HG02970 (cell line): ENCODE data around the gene C6orf47.

ENCODE experiments used
- ATAC-seq: cut with Tn5 transposase; IDR thresholded peaks from one replicate; pipeline ENCODE4 v1.9.1; 2021; ENCODE audit warnings: mild to moderate bottlenecking, moderate library complexity, moderate number of reproducible peaks; ENCODE audit not compliant: unreplicated experiment, low FRiP score

C6orf47 gene

DNA sequence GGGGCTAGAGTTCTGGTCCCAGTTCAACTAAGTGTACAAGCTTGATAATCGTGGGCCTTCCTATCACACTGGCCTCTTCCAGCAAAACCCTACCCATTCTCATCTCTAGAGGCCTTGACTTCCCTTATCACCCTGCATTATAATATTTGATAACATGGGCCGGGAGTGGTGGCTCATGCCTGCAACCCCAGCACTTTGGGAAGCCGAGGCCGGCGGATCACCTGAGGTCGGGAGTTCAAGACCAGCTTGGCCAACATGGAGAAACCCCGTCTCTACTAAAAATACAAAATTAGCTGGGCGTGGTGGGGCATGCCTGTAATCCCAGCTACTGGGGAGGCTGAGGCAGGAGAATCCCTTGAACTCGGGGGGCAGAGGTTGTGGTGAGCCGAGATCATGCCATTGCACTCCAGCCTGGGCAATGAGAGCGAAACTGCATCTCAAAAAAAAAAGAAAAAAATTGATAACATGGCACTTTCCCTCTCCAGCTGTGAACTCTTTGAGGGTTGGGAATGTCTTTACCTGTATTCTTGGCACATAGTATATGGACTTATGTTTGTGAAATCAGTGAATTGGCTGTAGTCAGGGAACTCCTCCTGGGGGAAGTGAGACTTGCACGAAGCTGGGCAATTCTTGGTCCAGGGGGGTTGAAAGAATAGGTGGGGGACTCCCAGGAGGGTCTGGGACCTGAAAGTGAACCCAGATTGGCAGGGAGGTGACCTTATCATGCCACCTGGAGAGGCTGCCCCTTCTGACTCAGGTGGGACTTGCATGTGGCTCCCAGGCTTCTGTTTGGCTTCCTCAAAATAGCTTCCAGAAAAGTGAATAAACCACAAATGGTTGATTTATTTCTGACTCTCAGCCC is 915 bp upstream of the C6orf47 start:
- ATAC-seq = no peak

DNA sequence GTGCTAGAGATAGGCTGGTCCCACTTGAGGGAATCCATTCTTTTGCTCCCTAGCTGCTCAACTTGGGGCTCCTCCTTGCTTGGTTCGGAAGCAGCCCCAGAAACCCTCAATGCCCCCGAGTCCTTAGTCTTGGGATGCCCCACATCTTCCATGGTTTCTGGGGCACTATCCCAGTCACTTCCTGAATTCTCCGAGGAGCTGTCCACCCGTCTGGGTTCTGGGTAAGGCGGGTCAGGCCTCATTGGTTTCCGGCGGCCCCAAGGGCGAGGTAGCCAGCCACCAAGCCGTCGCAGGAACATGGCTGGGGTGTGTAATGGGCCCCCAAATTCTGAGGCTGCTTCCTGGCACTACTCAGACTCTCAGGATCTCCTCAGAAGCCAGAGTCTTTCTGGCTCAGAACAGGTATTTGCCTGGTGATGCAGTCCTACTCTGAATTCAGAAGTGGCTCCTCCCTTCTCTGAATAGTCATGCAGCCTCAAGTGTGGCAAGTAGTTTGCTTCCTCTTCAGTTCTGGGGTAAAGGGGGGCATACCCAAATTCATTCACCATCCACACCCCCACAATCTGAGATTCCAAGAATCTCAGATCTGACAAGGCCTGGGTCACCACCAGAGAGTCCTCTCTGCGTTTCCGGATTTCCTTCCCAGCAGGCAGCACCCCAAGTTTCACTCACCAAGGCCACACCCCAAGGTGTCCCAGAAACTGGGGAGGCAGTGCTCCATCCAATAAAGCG is 763 bp downstream of the C6orf47 start:
- no peak for ATAC-seq

DNA sequence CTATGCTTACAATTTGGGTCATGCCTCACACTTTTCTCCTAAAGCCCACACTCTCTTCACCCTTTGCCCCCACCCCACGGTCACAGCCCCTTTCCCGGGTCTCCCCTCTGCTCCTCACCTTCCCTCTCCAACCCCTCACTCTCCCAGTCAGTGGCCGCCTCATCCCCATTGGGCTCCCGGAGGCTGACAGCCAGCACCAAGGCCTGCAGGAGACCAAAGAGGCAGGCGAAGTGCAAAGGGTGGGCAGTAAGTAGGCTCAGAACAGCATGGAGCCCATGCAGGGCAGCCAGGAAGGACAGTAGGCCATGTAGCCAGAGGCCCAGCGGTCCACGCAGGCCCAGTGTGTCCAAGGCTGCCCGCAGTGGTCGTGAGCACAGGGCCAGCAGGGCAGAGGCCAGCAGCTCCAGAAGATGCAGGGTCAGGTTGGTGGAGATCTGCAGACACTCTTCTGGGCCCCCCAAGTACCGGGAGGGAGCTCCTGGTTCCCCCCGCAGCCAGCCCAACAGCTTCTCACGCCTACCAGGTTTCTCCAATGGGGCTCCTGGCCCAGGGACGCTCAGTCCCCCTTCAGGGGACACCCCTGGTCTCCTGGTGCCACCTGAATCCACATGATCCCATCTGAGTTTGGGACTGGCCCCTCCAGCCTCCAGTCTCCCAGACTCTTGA is 1.5 kb downstream of the C6orf47 start:
- no peak for ATAC-seq

DNA sequence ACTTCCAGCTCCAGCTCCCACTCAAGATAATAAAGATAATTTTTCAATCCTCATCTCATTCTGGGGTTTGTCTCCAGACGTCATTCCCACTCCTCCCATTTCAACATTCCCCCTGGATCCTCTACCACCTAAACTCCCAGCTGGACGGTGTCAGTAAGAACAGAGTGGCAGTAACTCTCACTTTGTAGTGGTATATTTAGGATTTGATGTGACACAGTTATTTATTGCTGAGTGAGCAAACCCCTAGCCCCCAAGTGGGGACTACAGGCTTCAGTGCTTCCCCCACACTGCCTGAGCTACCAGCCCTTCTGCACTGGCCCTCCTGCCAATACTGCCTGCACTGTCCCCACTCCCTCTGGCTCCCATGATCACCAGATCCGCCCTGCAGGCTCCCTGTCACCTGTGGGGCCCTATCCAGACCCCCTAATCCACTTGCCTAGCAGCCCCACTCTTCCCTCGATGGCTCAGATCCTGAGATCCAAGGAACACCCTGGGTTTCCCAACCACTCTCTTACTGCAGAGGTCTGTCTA is 2.4 kb downstream of the C6orf47 start:
- ATAC-seq = no peak

DNA sequence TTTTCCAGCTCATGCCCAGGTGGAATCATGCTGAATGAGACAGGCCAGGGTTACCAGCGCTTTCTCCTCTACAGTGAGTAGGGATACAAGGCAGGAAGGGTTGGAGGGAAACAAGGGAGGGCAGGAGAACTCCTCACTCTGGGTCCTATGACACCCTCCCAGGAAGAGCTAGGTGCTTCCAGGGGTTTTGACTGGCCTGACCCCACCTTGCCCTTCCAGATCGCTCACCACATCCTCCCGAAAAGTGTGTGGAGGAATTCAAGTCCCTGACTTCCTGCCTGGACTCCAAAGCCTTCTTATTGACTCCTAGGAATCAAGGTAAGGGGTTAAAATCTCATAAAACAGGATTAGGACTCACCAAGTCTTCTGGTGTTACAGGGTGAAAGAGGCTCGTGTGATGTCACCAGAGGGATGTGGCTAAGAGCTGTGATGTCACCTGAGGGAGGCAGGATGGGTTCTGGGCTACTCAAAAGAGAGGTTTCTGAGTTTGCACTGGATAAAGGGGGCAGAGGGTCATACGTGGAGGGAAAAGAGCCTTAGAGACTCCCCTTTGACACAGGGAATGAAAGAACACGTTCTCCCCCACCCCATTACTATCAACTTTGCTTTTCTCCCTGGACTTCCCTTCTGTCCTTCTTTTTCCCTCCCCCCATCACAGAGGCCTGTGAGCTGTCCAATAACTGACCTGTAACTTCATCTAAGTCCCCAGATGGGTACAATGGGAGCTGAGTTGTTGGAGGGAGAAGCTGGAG is 3.0 kb downstream of the C6orf47 start:
- no peak for ATAC-seq

DNA sequence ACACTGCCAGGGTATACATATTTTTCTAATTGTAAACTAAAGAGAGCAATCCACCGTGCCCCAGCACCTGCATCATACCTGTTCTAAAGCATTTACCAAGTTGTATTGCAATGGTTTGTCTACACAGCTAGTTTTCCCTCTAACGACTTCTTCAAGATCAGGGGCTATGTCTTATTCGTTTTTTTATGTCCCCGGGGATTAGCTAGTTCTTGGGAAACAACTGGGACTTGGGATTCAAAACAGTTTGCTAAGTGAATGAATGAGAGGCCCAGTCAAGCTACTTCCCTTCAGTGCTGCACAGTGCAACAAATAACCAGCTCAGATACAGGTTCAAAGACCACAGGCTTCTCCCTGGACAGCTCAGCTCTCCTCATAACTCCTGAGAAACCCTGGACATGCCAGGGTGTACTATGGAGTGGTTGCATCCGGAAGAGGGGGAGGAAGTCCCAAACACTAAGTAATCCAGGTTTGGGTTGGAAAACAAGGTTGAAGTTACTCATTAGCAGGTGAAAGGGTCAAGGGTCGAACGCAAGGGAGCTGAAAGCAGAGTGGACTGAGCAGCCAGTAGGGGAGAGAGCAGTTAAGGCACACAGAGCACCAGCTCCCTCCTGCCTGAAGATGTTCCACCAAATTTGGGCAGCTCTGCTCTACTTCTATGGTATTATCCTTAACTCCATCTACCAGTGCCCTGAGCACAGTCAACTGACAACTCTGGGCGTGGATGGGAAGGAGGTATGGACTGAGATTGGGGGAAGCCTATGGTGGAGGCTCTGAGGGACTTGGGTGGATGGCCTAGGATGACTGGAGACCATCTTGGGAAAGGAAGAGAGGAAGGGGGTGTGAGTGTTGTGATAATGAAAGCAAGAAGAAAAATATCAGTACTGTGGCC is 5.0 kb downstream of the C6orf47 start, which contains the start of gene APOM:
Gene APOM, plus strand, starts transcription at position 546 of the 889 bp plus-strand sequence. Its CDS starts 73 bp downstream, at position 619.
- no peak for ATAC-seq

DNA sequence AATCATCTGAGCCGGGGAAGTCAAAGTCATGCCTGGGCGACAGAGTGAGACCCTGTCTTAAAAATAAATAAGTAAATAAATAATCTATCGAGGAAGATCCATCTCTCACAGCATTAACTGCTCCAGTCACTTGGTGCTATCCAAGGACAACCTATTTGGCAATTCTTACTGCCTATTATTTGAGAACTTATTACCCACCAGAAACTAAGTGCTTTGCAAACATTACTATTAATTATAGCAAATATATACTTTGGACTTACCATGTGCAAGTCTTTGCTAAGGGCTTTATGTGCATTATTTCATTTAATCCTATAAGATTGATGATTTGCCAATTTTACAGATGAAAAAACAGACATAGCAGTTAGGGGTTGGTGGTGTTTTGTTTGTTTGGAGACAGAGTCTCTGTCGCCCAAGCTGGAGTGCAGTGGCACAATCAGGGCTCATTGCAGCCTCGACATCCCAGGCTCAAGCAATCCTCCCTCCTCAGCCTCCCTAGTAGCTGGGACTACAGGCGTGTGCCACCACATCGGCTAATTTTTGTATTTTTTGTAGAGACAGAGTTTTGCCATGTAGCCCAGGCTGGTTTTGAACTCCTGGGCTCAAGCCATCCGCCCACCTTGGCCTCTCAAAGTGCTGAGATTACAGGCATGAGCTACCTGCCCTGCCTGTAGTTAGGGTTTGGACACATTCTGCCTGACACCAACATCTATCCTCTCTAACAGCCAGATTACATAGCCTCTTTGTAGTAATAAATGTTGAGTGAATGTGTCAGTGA is 5.8 kb downstream of the C6orf47 start:
- ATAC-seq = no peak

DNA sequence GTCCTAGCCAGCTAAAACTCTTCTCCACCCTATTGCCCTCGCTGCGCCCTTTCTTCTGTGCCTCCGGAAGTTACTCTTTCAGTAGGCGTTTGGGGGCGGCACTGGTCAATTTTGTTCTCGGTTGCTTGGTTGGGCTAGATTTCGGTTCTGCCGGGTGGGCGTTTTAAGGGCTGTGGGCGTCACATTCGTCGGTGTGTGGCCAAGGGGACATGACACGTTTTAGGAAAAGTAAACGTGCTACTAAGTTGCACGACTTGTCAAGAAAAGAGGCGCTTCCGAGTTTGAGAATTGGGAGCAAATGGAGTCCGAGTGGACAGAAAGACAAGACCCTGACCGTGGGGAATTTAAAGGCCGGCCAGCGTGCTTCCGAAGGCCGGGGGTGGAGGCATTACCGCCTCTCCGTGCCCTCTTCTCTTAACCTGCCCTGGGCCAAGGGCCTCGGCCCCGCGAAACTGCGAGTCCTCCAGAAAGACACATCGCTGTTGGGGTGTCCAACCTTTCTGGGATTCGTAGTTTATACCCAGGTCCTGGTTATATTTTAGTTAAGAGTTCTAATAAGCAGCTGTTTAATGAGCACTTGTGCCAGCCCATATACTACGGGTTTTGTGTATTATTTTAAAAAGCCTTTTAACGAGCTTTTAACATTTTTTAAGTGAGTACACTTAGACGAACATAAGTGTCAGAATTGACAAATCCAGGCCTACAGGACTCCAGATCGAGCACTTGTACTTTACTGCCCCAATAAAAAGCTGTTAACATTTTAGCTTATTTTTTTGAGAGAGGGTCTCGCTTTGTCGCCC is 7.5 kb downstream of the C6orf47 start:
- peak; percentile 59 for ATAC-seq

DNA sequence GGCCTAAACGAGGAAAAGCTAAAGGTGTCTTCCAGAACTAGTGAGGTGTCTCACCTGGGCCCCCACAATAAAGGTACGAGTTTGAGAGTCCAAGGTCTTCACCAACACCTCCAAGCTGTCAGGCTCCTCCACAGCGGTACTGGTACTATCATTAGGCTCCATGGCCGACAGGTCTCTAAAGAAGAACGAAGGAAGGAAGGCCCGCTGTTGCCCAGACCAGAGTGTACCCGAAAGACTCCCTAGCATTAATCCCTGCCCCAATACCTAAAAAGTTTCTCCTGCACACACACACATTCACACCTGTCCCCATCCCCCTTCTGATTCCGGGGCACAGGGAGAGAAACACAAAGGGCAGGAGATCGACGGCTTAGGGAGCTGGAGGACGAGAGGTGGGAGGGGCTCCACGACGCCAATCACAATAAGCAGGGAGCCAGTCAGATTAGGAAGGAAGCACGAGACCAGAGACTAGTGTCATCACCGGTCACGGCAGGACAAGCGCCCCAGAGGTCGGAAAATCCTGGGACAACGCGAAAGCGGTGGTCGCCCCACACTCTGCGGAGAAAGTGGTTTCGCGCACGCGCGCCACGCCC is 8.9 kb downstream of the C6orf47 start:
- peak; percentile 28 for ATAC-seq

DNA sequence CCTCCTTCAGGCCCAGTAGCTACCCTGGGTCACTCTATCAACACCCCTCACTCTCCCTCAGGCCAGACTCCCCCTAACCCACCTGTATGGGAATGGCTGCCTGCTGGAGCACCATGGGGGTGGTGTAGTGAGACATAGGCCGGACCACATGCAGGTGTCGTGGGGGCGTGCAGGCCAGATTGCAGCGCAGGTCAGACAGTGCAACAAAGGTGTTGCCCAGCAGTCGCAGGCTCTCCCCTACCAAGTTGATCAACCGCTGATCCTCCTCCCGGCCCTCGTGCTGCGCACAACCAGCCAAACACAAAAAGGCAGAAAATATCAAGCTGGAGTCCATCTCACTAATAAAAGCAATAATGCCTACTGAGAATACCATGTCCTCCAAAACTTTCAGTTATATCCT is 15.3 kb downstream of the C6orf47 start:
- no peak for ATAC-seq

DNA sequence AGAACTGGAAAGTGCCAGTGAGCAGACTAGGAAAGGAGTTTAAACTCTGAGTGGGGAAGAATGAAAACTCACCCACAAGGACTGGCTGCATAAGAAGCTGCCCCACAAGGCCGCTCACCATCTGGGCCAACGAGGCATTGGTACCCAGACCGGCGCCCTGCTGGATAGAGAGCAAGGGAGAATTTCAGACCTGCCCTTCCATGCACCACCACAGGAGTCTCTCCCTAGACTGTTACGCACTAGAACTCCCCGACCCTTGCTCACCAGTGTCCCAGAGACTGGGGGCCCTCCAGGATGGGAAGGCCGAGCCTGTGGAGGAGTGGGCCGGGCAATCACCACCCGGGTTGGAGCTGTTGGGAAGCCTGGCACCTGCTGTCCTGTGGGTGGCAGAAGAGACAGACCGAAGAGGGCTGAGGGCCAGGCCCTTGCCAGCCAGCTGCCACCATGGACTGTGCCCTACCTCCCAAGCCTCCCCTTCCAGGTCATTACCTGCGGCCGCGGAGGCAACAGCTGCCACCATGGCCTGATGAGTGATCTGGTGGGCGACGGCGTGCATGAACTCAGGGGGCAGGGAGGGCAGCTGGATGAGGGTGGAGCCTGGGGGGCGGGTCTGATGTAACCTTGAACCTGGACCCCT is 16.6 kb downstream of the C6orf47 start:
- ATAC-seq = no peak

DNA sequence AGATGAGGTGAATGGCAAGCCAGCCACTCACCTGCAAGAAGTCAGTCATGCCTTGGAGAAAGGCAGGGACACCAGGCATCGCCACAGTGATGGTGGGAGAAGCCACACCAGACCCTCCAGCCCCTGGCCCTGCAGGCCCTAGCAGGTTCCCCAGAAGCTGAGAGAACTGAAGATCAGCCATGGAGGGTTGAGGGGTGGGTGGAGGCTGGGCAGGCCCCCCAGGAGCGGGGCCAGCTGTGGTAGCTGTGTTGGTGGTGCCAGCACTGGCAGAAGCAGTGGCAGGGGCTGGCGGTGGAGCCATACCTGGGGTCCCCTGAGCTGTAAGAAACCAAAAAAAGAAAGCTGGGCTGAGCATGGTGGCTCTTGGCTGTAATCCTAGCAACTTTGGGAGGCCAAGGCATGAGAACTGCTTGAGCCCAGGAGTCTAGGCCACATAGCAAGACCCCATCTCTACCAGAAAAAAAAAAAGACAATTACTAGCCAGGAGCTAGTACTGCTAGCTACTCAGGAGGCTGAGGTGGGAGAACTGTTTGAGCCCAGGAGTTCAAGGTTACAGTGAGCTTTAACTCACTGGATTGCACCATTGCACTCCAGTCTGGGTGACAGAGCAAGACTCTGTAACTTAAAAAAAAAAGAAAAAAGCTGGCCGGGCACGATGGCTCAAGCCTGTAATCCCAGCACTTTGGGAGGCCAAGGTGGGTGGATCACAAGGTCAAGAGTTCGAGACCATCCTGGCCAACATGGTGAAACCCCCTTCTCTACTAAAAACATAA is 17.6 kb downstream of the C6orf47 start:
- no peak for ATAC-seq

DNA sequence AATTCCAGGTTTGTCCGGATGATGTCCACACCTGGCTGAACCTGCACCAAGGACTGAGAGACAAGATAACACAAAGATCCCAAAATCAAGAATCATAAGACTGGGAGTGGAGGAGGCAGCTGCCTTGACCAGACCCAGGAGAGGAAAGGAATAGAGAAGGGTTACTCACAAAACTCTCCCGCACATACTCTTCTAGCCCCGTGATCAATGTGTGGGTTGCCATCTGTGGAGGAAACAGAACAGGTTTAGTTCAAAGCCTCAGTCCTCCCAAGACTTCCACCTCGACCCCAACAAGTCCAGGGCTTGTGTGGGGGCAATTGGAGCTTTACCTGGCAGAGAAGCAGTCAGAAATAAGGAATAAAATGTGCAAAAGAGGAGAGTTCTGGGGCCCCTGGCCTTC is 19.2 kb downstream of the C6orf47 start:
- no peak for ATAC-seq

DNA sequence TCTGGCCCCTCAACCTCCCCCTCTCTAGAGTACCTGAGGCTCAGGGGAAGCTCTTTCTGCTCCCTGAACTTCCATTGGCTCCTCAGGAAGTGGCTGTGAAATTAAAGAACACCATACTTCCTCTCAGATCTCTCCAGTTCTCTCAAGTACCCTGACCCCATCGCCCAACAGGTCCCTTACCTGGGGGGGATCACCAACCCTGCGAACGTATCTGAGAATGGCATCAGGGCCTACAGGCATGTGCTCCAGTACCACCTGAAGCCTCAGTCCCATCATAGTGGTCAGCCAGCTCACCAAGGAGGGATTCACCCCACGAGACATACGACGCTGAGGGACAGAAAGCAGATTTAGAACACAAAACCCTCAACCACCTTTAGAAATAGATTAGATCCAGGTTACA is 20.0 kb downstream of the C6orf47 start:
- ATAC-seq = no peak

DNA sequence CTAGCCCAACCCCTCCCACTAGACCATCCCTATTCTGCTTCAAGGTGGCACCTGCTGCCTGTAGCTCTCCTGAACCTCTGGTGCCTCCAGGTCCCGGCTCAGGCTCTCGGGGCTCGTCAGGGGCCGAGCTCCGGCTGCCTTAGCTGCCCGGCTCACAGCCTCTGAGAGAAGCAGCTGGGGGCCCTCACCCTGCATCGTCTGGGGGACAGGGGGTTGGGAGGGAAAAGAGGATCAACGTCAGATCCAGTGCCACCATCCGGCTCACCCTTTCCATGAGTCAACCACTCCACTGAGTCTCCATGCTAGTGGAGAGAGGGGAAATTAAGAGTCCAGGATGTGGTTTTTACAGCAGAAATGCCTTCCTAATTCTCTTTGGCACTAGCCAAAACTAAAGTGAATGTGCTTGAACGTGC is 21.1 kb downstream of the C6orf47 start:
- ATAC-seq = no peak

DNA sequence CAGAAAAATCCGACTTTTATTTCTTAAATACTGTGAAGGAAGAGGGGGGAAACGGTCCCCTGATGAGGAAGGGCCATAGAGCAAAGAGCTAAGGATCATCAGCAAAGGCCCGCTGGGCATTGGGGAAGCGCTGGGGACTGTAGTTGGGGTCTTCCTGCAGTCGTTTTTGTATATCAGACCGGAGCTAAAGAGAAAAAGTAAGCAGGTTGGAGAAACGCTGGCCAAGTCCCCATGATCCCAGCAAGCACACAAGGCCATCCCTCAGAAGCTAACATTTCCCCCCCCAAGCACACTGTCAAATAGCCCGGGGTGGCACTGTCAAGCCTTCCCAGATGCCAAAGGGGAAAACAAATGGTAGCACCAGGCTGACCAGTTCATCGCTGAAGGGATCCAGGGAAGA is 21.5 kb downstream of the C6orf47 start:
- ATAC-seq = no peak
